T follicular helper cell (primary cell): ENCODE measurements around the gene HOTAIR.

ENCODE experiments used
- DNase-seq: peaks from one replicate; pipeline ENCODE4 v3.0.0-alpha.2; 2020; ENCODE audit warnings: low read depth

The HOTAIR gene

DNA sequence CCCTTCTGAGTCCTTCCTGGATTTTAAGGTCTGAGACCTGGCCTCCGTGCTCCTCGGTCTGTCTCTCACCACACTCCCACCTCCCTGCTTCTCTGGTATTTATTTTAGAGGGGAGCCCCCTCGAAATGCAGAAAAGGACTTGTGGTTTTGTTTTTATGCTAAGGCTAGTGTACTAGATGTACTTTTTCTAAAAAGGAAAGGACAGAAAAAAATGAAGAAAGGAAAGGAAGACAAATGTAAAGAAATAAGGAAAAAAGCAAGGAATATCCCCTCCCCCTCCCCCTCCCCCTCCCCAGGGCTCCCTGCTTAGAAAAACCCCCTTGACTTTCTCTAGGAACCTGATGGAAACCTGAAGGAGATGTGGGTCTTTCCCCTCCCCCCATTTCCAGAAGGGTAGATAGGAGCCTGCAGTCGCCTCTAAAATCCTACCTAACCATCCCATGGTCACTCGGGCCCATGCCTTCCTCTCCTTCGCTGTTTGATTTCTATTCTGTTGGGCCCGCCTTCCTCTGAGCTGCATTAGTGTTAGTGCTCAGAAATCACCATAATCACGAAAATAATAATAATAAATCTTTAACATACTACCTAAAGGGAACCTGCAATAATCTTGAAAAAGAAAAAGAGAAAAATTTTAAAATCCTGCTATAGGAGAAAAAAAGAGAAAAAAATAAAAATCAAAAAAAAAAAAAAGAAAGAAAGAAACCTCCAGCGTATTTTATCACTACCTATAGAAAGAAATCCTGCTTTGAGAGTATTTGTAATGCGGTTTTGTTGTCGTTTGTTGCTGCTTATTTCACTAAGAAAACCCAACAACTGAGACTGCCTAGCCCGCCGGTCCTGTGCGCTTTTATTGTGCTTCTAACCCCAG, 37.1 kb upstream of the HOTAIR start:
- DNase-seq = no peak

DNA sequence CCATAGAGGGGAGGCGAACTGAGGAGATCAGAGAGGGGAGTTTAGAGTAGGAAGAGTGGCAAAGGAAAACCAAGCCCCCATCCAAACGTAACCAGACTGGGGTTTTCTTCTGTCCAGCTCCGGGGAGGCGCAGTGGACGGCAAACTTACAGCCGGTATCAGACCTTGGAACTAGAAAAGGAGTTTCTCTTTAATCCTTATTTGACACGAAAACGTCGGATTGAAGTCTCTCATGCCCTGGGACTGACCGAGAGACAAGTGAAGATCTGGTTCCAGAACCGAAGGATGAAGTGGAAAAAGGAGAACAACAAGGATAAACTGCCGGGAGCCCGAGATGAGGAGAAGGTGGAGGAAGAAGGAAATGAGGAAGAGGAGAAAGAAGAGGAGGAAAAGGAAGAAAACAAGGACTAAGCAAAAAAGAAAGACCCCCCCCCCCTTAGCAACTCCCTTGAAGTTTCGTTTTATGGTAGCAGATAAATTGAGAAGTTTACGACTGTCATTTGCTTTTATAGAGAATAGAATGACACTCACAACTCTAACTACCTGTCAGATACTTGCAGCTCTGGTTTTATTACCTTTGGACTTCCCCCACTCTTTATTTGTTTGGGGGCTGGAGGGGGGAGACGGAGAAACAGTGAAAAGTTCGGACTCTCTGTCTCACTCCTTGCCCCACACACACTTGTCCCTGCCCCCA, 36.4 kb upstream of the HOTAIR start:
- no peak for DNase-seq

DNA sequence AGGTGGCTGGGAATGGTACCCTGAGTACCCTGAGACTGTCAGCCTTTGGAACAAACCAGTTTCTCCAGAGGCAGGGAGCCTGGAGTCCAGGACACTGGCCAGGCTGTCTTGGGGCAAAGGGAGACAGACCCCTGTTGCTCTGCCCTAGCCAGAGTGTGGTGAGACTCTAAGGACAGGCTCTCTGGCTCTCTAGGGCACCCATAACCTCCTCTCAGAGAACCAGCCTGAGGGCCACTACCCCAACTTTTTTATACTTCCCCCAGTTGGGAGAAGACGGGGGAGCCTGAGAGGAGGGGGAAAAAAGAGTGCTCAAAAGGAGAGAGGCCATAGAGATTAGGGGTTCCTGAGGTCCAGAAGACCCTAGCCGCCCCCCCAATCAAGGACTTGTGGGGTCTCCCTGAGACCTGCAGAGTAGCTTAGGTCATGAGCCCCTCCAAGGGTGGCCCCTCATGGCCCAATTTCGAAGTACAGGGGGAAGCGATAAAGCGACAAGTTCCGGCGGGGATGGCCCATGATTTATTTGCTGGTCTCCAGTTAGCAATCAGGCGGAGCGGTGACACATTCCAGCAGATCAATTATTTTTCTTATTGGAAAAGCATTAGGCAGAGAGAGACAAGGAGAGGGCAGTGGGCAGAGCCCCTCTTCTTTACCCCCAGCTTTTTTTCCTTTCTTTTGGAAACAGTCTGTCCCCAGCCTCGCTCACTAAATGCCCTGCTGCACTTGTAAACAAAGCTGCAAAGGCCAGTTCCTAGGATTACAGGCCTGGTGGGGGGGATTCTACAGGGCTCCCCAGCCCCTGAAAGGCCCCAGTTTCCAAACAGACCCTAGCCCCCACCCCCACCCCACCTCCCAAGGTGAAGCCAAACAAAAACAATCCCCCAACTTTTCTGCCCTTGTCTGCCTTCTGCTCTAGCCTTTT, 35.6 kb upstream of the HOTAIR start:
- no peak for DNase-seq

DNA sequence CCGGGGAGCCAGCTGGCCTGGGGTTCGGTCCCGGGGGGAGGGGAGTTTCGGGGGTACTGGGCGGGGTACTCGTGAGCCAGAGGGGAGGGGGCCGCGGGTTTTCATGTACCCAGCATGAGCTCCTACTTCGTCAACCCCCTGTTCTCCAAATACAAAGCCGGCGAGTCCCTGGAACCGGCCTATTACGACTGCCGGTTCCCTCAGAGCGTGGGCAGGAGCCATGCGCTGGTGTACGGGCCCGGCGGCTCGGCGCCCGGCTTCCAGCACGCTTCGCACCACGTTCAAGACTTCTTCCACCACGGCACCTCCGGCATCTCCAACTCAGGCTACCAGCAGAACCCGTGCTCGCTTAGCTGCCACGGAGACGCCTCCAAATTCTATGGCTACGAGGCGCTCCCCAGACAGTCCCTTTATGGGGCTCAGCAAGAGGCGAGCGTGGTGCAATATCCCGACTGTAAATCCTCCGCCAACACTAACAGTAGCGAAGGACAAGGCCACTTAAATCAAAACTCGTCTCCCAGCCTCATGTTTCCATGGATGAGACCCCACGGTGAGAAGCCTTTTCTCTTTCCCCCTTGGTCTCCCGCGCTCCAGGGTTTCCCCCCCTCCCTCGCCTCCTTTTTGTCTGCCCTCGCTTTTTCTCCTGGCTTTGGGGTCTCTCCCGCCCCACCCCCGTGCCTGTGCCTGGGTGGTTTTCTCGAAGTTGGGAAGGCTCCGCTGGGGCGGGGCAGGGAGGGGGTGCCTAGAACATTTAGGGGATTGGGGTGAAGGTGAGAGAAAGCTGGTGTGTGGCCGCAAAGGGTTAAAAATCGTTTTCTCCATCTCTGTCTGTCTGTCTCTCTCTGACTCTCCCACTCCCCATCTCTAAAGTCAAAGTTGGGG, 34.7 kb upstream of the HOTAIR start:
- no peak for DNase-seq

DNA sequence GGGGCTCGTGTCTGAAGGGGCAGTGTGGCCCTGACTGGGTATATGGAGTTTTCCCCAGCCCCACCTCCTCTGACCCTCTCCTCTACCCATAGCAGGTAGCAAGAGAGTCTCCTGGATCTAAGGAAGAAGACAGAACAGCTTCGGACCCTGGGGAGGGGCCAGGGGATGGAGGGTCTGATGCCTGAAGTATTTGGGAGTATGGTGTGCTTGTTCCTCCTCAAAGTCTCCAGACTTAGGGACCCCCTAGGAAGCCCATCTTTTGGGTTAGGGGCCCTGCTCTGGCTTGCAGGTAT, 33.5 kb upstream of the HOTAIR start:
- DNase-seq = no peak

GRCh38 chr12:54007538-54008259, 32.9 kb upstream of the HOTAIR start:
- no peak for DNase-seq

- no peak for DNase-seq
Observed at GRCh38 chr12:54006559-54007220, 31.9 kb upstream of the HOTAIR start.

GRCh38 chr12:54005853-54006558, 31.3 kb upstream of the HOTAIR start:
- peak; percentile 74 for DNase-seq

- DNase-seq = no peak
Observed at GRCh38 chr12:54005531-54005852, 30.7 kb upstream of the HOTAIR start.

GRCh38 chr12:54004841-54005530, 30.2 kb upstream of the HOTAIR start:
- DNase-seq = no peak

- DNase-seq = no peak
Observed at GRCh38 chr12:54004063-54004840, 29.5 kb upstream of the HOTAIR start.

- DNase-seq = no peak
Observed at GRCh38 chr12:54003625-54004024, 28.9 kb upstream of the HOTAIR start.

DNA sequence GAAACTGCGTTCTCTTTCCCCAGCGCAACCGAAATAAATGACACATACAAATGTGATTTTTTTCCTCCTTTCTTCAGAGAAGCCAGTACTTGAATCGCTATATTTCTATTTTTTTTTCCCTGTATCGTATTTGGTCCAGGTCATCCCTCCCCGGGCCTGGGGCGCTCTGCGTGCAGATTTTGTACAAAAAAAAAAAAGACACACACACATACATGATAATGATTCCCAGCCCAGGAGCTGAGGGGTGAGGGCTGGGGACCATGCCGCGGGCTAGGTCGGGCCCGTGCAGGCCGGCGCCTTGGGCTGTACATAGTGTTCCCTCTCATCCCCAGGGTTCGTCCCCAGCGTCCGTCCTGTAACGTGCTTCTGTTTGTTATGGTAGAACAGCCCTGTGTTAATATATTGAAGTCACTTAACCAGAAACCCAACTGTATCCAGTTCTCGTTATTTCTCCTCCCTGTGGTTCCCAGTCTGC, 28.2 kb upstream of the HOTAIR start:
- DNase-seq = no peak

DNA sequence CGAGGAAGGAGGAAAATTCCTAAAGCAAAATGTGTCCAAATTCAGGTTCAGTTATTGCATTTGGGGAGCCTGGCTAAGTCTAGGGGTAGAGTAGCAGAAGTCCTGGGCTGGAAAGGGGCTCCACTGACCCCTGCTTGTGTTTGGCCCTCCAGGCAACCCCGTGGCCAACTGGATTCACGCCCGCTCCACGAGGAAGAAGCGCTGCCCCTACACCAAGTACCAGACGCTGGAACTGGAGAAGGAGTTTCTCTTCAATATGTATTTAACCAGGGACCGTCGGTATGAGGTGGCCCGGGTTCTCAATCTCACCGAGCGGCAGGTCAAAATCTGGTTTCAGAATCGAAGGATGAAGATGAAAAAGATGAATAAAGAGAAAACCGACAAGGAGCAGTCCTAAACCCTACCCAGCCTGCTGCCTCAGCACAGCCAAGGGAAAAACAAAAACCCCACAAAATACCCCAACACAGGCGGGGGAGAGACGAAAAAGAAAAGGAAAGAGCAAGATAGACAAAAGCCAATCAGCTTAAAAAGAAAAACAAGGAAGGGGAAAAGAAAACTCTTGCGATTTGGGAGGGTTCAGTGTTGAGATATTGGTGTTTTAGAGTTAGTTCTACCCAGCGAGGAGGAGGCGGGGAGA, 27.6 kb upstream of the HOTAIR start:
- no peak for DNase-seq

- DNase-seq = no peak
Observed at GRCh38 chr12:54001283-54002187, 26.8 kb upstream of the HOTAIR start.
